GM10248 (cell line): Measurements from ENCODE around the gene AGTRAP.

Experiments used
- CTCF ChIA-PET: fragments of 300-600 bp; sonication (Branson Sonifier 250); formaldehyde crosslinking; extraction: SDS; loops from one replicate; lab custom pipeline; 2021; ENCODE audit warnings: antibody characterized with exemption; lab: Yijun Ruan, JAX
- POLR2A ChIA-PET: fragments of 350-650 bp; sonication (Branson Sonifier 250); formaldehyde crosslinking; extraction: SDS; loops from one replicate; lab custom pipeline; 2020; ENCODE audit warnings: antibody characterized with exemption; lab: Yijun Ruan, JAX
- DNase-seq: peaks from one replicate; pipeline ENCODE4 v3.0.0; 2012; ENCODE audit errors: extremely low spot score
- TF ChIP-seq, protein P1 (sequence below): IDR thresholded peaks from 2 replicates; pipeline ENCODE4 v1.5.1; 2012; ENCODE audit warnings: mild to moderate bottlenecking, low read depth; ENCODE audit errors: extremely low read depth, missing control alignments, control extremely low read depth

AGTRAP gene

DNA sequence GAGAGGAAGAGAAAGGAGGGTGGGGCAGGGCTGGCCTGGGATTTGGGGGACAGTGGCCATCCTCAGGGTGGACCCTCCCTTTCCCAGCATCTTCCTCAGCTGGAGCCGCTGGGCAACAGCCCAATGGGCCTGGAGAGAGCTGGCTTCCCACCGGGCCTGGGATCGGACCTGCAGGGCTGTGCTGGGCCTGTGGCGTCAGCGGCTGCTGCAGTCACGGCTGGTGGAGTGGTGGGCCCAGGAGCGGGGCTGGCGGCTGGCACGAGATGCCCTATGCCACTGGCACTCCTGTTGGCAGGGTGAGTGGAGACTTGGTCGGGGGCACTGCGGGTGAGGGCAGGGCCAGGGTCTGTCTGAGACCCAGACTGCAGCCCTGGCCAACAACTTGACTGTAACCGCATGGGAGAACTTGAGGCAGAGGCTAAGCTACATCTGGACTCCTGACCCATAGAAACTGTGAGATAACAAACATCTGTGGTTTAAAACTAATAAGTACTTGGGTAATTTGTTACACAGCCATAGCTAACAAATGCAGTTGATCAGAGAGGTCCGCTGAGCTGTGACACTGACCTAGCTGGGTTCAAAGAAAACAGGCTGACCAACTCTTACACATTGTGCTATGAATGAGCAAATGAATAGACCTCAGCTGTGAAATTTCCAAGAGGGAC, 43.9 kb downstream of the AGTRAP start:
- no peak for DNase-seq
- CTCF ChIA-PET, result no interaction called here
- TF ChIP-seq, protein P1, sequence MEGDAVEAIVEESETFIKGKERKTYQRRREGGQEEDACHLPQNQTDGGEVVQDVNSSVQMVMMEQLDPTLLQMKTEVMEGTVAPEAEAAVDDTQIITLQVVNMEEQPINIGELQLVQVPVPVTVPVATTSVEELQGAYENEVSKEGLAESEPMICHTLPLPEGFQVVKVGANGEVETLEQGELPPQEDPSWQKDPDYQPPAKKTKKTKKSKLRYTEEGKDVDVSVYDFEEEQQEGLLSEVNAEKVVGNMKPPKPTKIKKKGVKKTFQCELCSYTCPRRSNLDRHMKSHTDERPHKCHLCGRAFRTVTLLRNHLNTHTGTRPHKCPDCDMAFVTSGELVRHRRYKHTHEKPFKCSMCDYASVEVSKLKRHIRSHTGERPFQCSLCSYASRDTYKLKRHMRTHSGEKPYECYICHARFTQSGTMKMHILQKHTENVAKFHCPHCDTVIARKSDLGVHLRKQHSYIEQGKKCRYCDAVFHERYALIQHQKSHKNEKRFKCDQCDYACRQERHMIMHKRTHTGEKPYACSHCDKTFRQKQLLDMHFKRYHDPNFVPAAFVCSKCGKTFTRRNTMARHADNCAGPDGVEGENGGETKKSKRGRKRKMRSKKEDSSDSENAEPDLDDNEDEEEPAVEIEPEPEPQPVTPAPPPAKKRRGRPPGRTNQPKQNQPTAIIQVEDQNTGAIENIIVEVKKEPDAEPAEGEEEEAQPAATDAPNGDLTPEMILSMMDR, result no peak
- POLR2A ChIA-PET, result no interaction called here

DNA sequence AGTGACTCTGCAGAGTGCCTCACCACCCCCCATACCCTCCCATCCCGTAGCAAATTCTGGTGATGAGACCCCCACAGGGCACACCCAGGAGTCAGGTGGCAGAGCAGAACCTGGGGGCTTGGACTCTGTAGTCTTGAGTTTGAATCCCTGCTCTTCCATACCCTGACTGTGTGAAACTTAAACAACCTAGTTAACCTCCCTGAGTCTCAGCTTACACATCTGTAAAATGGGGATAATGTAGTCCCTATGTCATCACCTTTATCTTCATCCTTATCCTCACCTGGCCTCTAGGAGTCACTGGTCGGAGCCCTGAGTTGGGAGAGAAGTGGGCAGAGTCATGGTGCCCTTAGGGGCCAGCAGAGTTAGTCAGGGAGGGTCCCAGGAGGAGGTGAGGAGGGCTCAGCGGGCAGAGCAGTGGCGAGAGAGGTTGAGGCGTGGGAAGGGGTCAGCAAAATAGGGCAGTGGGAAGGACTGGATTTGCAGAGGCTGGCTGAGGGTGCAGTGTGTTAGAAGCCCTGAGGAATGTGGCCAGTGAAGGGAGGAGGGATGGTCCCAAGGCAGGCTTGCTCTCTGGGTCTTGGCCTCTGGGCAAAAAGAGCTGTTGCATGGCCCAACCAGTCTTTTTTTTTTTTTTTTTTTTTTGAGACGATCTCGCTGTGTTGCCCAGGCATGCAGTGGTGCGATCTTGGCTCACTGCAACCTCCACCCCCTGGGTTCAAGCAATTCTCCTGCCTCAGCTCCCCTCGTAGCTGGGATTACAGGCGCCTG, 44.6 kb downstream of the AGTRAP start:
- TF ChIP-seq, protein P1, result no peak
- DNase-seq, result no peak
- CTCF ChIA-PET, result interaction anchor here (0.9 to 1.8 kb wide), 3 partner anchors 13 to 187 kb away, joined by 3 to 4 read pairs (median 4); no protein-coding TSS in a partner anchor
- POLR2A ChIA-PET, result no interaction called here

DNA sequence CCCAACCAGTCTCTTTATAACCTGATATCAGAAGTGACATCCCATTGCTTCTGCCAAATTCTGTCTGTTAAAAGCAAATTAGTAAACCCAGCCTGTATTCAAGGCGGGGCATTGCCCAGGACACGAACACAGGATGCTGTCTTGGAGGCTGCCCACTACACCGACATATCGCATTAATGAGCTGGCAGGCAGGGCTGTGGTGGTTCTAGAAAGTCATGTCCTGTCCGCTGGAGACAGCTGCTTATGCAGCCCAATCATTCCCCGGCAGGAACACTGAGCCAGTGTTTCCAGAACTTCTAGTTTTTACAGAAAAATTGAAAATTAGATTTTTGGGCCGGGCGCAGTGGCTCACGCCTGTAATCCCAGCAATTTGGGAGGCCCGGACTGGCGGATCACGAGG, 45.4 kb downstream of the AGTRAP start:
- POLR2A ChIA-PET, result no interaction called here
- no peak for DNase-seq
- CTCF ChIA-PET, result interaction anchor here (0.9 to 1.8 kb wide), 3 partner anchors 12 to 186 kb away, joined by 3 to 4 read pairs (median 4); no protein-coding TSS in a partner anchor
- TF ChIP-seq, protein P1, result no peak

DNA sequence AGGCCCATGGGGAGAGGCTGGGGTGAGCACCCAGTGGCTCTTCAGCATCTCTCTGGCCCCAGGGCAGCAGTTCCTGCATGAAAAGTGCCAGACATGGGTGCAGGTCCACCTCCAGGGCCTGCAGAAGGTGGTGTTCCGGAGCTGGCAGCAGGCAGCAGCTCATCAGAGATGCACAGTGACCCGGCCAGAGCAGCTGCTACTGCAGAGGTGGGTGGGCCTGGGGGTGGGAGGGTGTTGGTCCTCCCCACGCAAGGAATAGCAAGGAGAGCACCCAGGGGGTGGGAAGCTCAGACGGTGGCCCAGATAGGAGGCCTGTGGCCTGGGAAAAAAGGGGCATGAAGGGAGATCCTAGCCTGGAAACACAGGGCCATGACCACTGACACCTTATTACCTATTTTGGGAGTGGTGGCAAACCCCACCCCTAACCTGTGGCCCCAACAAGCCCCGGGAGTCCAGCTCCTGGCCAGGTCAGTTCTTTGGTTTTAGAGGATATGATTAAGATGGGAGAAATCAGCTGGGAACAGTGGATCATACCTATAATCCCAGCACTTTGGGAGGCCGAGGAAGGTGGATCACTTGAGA, 46.3 kb downstream of the AGTRAP start:
- ChIA-PET CTCF (interaction anchor here (1.1 to 1.8 kb wide), 3 partner anchors 21 to 1288 kb away, joined by 3 to 4 read pairs (median 3); partner anchors contain the start of gene FBXO6), POLR2A (no interaction called here)
- DNase-seq, result no peak
- TF ChIP-seq, protein P1, result no peak

DNA sequence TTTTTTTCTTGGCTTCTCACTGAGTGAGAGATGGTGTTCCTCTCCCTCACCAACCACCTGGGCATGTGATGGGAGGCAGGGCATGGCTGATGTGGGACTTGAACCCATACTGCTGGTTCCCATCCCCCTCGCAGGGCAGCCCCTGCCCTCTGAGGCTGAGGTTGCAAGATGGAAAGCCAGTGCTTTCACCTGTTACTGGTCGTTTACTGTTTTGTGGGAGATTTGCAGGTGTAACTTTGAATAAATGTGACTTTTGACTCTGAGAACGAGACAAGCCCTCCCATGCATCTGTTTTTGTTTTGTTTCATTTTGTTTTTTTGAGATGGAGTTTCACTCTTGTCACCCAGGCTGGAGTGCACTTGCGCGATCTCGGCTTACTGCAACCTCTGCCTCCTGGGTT, 47.6 kb downstream of the AGTRAP start:
- ChIA-PET POLR2A (no interaction called here), CTCF (interaction anchor here (0.8 to 2.1 kb wide), 2 partner anchors 10 to 15 kb away, joined by 3 to 13 read pairs; no protein-coding TSS in a partner anchor)
- TF ChIP-seq, protein P1, result no peak

More for the DNA sequence above, 47.6 kb downstream of the AGTRAP start:
- DNase-seq, result no peak
